Measurements from ENCODE around the gene CDC42BPA. TPM values are rescaled to one million over a fixed set of nuclear protein-coding genes. Genes with fewer than 3 reads are reported as not detected.

Gene CDC42BPA
- total RNA-seq, 8 experiments from 2014 or later, result 36.0 to 89.0 (median 67.4) TPM

DNA sequence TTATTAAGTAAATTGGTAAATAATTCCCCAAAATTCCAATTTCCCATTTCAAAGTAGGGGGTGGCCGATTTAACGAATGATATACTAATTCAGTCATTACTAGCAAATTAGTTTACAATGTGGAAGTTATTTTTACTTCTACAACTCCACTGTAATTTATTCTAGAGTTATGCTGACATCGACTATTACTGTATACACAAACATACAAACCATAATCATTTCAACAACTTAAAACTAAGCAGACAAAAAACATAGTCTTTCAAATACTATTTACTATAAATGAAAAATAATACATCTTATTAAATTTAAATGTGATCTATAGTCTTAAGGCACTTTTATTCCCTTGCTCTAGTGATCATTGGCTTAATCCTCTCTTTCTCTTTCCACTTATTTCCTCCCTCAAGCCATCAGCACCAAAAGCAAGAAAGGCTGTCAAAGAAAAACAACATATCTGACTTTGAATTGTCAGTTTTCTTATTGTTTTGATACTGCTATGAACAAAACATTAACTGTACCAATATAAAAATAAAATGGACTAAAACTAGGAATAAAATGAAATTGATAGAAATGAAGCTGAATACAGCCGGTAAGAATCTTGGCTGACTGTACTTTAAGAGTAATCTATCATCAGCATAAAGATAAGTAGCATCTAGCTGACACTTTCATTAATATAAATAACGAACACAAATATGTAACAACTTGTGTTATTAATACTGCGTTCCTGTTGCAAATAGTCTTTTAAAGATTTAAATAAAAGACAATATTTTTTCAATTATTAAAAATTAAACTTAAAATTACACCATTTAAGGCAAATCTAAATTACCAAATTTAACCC lies 4.1 kb downstream of the CDC42BPA start:
- Histone ChIP-seq H3K4me1 (replicated peaks in 1 of 2) (peaks cover 3 to 6% of the 10 kb centered on the region in 2 donors), H3K27ac (no peak overlapping the region), H3K4me3 (peak overlapping the region; percentile 58 to 86 (median 65))
- ATAC-seq (replicated peaks in 6 of 8), result no peak
- in situ Hi-C loops (cut with MboI; ENCODE audit: low pct_unique_long_range_greater_than_20kb in 2 of 9, low sequenced_read_pairs in 9 of 9, unreplicated experiment in 9 of 9), result loop anchor here in 1 of 9 experiments (25.0 kb wide), 1 partner anchor 123 kb away; no protein-coding TSS in a partner anchor
- 4 to 78% (median 72%) methylated on average over 5 to 6 of the region's 6 CpGs for WGBS, 10 experiments

DNA sequence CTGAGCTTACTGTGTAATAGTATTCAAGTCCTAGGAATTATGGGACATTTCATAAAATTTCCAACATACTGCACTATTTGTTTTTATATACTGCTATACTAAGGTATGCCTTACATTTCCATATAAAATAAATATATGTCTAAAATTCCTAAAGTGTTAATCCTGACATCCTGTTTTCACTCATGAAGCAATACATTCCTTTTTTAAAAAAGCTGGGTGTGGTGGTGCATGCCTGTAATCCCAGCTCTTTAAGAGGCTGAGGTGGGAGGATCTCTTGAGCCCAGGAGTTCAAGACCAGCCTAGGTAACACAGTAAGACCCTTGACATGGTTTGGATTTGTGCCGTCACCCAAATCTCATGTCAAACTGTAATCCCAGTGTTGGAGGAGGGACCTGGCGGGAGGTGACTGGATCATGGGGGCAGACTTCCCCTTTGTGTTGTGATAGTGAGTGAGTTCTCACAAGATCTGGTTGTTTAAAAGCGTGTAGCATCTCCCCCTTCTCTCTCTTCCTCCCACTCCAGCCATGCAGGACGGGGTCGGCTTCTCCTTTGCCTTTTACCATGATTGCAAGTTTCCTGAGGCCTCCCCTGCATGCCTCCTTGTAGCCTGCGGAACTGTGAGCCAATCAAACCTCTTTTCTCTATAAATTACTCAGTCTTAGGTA lies 5.8 kb downstream of the CDC42BPA start:
- Histone ChIP-seq H3K4me1 (replicated peaks in 1 of 2) (peaks cover 2 to 4% of the 10 kb centered on the region in 2 donors), H3K27ac (no peak overlapping the region), H3K4me3 (no peak overlapping the region)
- WGBS, 10 experiments, result 58 to 100% (median 93%) methylated on average over 1 to 6 of the region's 6 CpGs; no CpG with 5 or more reads in 3 of the 10 experiments
- in situ Hi-C loops (cut with MboI; ENCODE audit: low pct_unique_long_range_greater_than_20kb in 2 of 9, low sequenced_read_pairs in 9 of 9, unreplicated experiment in 9 of 9), result loop anchor here in 1 of 9 experiments (25.0 kb wide), 1 partner anchor 125 kb away; no protein-coding TSS in a partner anchor
- ATAC-seq (replicated peaks in 6 of 8), result no peak

DNA sequence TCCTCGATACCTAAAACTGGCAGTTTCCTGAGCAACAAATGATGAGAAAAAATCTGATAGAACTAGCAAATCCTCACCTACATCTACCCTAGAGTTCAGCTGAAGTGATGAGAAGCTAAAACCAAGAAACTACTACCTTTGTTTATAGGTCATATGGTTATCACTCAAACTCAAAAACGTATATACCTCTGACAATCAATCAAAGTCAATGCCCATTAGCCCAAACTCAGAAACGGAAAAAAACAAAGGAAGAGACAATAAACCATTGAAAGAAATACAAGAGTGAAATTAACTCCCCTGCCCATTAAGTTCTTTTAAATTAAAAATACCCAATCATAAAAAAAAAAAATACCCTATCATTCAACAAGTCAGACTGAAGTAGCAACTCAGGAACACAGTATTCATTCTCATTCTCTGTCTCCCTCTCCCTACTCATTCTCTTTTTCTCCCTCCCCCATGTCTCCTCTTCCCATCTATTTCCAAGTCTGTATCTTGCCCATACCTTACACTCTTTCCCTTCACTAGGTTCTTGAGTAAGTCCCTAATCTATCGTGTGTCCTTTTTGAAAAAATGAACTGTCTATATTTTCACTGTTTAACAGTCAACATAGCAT lies 6.8 kb downstream of the CDC42BPA start:
- ATAC-seq (replicated peaks in 6 of 8), result no peak
- no peak overlapping the region for H3K27ac ChIP-seq
- no peak overlapping the region for H3K4me3 ChIP-seq
- in situ Hi-C loops (cut with MboI; ENCODE audit: low pct_unique_long_range_greater_than_20kb in 2 of 9, low sequenced_read_pairs in 9 of 9, unreplicated experiment in 9 of 9), result loop anchor here in 1 of 9 experiments (25.0 kb wide), 1 partner anchor 126 kb away; no protein-coding TSS in a partner anchor
- 56 to 97% (median 80%) methylated on average over 1 to 4 of the region's 4 CpGs for WGBS, 10 experiments
- peaks cover 2 to 4% of the 10 kb centered on the region in 2 donors for H3K4me1 ChIP-seq (replicated peaks in 1 of 2)

DNA sequence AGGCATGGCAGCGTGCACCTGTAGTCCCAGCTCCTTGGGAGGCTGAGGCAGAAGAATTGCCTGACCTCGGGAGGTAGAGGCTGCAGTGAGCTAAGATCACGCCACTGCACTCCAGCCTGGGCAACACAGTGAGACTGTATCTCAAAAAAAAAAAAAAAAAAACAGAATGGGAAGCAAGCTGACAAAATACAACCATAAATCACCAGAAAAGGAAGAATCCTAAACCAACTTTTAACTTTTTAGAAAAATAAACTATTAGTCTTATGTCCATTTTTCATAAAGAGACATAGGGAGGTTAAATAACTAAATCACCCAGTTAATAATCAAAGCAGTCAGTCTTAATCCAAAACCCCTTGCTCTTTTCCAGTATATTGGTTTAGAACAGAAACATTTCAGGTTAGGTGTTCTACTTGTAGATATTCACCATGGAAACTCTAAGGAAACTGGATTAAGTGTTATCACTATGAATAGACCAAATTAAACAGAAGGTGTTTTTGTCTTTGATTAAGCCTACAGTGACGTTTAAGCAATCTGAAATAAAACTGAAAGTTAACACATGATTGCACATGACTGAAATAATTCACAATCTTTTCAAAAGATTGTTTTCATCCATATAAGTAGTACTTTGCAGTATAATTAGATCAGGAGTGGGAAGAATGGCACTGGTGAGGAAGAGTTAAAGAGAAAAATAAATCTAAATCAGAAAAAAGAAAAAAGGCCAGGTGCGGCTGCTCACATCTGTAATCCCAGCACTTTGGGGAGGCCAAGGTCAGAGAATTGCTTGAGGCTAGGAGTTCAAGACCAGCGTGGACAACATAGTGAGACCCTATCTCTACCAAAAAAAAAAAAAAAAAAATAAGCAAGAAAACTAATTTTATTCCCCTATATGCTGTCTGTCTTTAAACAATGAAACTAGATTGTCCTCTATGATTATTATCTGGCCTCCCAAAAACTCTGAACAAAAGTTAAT lies 9.6 kb downstream of the CDC42BPA start:
- WGBS, 10 experiments, result 63 to 94% (median 85%) methylated on average over 1 to 6 of the region's 6 CpGs
- in situ Hi-C loops (cut with MboI; ENCODE audit: low pct_unique_long_range_greater_than_20kb in 2 of 9, low sequenced_read_pairs in 9 of 9, unreplicated experiment in 9 of 9), result loop anchor here in 1 of 9 experiments (25.0 kb wide), 1 partner anchor 129 kb away; no protein-coding TSS in a partner anchor
- no peak overlapping the region for H3K27ac ChIP-seq
- H3K4me3 ChIP-seq, result no peak overlapping the region
- ATAC-seq (replicated peaks in 6 of 8), result no peak
- peaks cover 0 to 4% of the 10 kb centered on the region in 2 donors for H3K4me1 ChIP-seq (replicated peaks in 1 of 2)

DNA sequence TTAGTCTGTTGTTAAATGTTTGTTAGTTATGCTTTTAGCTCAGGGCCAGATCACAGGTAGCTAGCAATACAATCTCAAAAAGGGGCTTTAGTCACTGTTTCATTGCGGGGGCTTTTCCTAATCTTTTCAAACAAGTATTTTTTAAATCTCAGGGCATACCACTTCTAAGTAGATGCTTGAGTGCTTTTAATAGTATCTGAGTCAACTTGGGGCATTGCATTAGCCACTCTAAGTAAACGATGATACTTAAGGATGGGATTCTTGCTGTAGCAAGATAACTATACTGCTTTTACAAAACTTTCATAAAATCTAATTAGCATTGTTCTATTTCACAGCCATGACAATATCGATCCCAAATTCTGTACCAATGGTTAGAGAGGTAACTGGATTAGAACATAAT lies 11.6 kb downstream of the CDC42BPA start:
- Histone ChIP-seq H3K4me1 (replicated peaks in 1 of 2) (no peaks in the 10 kb centered on the region), H3K27ac (no peak overlapping the region), H3K4me3 (no peak overlapping the region)
- no peak for ATAC-seq (replicated peaks in 6 of 8)
- in situ Hi-C loops (cut with MboI; ENCODE audit: low pct_unique_long_range_greater_than_20kb in 2 of 9, low sequenced_read_pairs in 9 of 9, unreplicated experiment in 9 of 9), result loop anchor here in 1 of 9 experiments (25.0 kb wide), 1 partner anchor 131 kb away; no protein-coding TSS in a partner anchor
- 92 to 100% (median 96%) methylated on average over 1 to 3 of the region's 3 CpGs; no CpG with 5 or more reads in 1 of the 10 experiments for WGBS, 10 experiments

DNA sequence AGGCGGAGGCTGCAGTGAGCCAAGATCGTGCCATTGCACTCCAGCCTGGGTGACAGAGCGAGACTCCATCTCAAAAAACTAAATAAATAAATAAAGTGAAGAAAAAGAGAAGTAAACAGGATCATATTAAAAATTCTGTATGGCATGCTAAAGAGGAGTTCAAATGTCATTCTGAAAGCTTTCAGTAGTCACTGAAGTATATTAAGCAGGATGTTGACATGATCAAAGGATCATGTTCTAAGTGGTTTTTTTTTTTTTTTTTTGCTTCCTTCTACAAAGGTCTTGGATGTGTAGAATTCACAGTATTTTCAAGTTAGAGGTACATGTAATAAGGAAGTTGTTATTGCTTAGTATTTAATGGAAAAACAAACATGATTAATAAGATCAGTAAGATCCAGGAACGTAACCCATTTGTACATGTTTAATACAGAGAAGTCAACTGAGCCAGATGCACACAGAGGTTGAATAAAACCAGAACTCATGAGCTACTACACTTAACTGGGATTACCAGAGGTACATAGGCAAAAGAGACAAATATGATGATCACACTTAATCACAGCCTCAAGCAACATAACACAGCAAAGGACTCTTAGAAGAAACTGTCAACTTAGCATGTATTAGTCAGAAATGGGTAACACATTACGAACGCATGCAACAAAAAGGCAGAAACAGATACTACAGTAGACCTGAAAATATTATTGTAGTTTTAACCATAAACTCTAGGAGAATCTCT lies 12.2 kb downstream of the CDC42BPA start:
- ATAC-seq (replicated peaks in 6 of 8), result no peak
- Histone ChIP-seq H3K27ac (no peak overlapping the region), H3K4me1 (replicated peaks in 1 of 2) (no peaks in the 10 kb centered on the region), H3K4me3 (no peak overlapping the region)
- in situ Hi-C loops (cut with MboI; ENCODE audit: low pct_unique_long_range_greater_than_20kb in 2 of 9, low sequenced_read_pairs in 9 of 9, unreplicated experiment in 9 of 9), result loop anchor here in 1 of 9 experiments (25.0 kb wide), 1 partner anchor 131 kb away; no protein-coding TSS in a partner anchor
- 81 to 100% (median 96%) methylated on average over 1 to 6 of the region's 6 CpGs for WGBS, 10 experiments

DNA sequence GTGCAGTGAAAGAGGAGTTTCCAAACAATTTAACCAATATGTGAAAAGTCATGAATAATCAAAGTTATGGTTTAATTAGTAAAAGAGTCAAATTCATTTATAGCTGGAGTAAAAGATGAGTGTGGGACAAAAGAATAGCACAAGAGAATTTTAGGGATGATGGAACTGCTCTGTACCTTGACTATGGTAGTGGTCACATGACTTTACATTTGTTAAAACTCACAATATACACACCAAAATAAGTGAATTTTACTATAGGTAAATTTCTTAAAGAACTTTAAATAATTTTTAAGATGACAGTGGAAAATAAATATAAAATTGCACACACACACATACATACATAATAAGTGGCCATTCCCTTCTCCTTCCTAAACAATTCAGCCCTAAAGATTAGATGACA lies 13.6 kb downstream of the CDC42BPA start:
- no peak for ATAC-seq (replicated peaks in 6 of 8)
- no peak overlapping the region for H3K27ac ChIP-seq
- no peaks in the 10 kb centered on the region for H3K4me1 ChIP-seq (replicated peaks in 1 of 2)
- in situ Hi-C loops (cut with MboI; ENCODE audit: low pct_unique_long_range_greater_than_20kb in 2 of 9, low sequenced_read_pairs in 9 of 9, unreplicated experiment in 9 of 9), result loop anchor here in 1 of 9 experiments (25.0 kb wide), 1 partner anchor 133 kb away; no protein-coding TSS in a partner anchor
- no peak overlapping the region for H3K4me3 ChIP-seq

DNA sequence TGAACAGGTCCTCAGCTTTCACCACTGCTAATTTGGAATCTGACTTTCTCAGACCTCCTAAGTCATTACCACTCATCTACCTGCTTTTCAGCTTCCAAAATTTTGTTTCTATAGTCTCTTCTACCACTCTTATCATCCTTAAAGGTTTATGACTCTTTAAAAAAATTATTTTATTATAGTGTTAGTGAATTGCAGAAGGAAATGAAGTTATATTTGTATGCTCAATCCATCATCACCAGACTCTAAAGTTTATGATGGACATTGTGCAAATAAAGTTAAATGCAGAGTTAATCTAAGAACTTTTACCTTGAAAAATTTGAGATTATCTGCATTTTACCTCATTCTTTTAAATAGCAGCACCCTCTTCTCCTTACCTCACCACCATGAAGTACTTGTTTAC lies 14.6 kb downstream of the CDC42BPA start:
- Histone ChIP-seq H3K4me3 (no peak overlapping the region), H3K4me1 (replicated peaks in 1 of 2) (no peaks in the 10 kb centered on the region), H3K27ac (no peak overlapping the region)
- in situ Hi-C loops (cut with MboI; ENCODE audit: low pct_unique_long_range_greater_than_20kb in 2 of 9, low sequenced_read_pairs in 9 of 9, unreplicated experiment in 9 of 9), result loop anchor here in 1 of 9 experiments (25.0 kb wide), 1 partner anchor 134 kb away; no protein-coding TSS in a partner anchor
- ATAC-seq (replicated peaks in 6 of 8), result no peak

DNA sequence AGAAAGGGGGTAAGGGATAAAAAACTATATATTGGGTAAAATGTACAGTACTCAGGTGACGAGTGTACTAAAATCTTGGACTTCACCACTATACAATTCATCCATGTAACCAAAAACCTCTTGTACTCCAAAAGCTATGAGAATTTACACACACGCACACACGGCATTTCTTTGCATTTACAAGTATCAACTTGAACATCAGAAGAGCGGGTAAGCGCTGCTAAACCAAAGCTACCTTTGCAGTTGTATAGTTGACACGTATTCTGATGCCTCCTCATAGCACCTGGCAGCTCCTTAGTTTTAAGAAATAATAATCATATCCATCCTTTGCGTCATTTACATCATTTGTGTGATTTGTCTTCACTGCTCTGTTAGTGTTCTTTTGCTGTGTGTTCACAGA lies 17.6 kb downstream of the CDC42BPA start:
- WGBS, 10 experiments, result 93 to 99% (median 97%) methylated on average over 3 to 7 of the region's 7 CpGs
- Histone ChIP-seq H3K4me1 (replicated peaks in 1 of 2) (no peaks in the 10 kb centered on the region), H3K27ac (no peak overlapping the region), H3K4me3 (no peak overlapping the region)
- in situ Hi-C loops (cut with MboI; ENCODE audit: low pct_unique_long_range_greater_than_20kb in 2 of 9, low sequenced_read_pairs in 9 of 9, unreplicated experiment in 9 of 9), result loop anchor here in 1 of 9 experiments (25.0 kb wide), 1 partner anchor 137 kb away; no protein-coding TSS in a partner anchor
- no peak for ATAC-seq (replicated peaks in 6 of 8)

DNA sequence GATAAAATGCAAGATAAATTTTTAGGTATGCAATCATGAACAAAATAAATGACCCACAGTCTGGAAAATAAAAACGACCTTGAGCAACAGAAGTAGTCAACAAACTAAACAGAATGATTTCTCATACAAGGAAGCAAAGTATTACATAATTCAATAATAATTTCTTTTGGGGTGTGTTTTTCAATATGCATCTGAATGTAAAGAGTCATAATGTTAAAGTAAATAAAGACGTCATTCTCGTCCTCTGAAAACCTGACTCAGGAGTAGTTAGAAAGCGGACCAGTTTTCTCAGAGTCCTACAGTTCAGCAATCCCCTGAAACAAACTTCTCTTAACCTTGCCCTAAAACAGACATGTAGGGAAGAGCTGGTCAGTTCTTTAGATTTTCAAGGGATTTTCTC lies 18.6 kb downstream of the CDC42BPA start:
- Histone ChIP-seq H3K27ac (no peak overlapping the region), H3K4me3 (no peak overlapping the region), H3K4me1 (replicated peaks in 1 of 2) (no peaks in the 10 kb centered on the region)
- peak in 2 of 8 experiments; percentile 22 to 71 for ATAC-seq (replicated peaks in 6 of 8)
- WGBS, 10 experiments, result 0 to 100% (median 63%) methylated on average over 1 to 4 of the region's 4 CpGs; no CpG with 5 or more reads in 1 of the 10 experiments
- in situ Hi-C loops (cut with MboI; ENCODE audit: low pct_unique_long_range_greater_than_20kb in 2 of 9, low sequenced_read_pairs in 9 of 9, unreplicated experiment in 9 of 9), result loop anchor here in 1 of 9 experiments (25.0 kb wide), 1 partner anchor 138 kb away; no protein-coding TSS in a partner anchor

DNA sequence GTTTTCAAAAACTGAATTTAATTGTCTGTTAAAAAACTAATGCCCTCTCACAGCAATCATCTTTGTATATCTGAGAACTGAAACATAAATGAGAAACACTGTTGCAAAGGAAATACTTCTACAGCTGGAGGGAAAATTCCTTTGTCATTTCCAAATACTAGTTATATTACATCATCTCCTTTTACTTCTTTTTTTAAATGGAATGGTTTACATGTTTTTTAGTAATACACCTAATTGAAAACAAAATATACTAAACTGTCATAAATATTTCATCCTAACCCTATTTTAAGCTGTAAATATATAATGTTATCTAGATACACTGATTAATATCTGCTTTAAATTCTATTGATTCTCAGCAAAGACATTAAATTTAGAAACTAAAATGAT lies 19.1 kb downstream of the CDC42BPA start:
- peak in 1 of 8 experiments; percentile 24 for ATAC-seq (replicated peaks in 6 of 8)
- no peaks in the 10 kb centered on the region for H3K4me1 ChIP-seq (replicated peaks in 1 of 2)
- H3K27ac ChIP-seq, result no peak overlapping the region
- in situ Hi-C loops (cut with MboI; ENCODE audit: low pct_unique_long_range_greater_than_20kb in 2 of 9, low sequenced_read_pairs in 9 of 9, unreplicated experiment in 9 of 9), result no loop called here
- no peak overlapping the region for H3K4me3 ChIP-seq
